T-helper 17 cell (primary cell): Measurements from ENCODE around the gene P3R3URF. TPM values are rescaled to one million over a fixed set of nuclear protein-coding genes. Genes with fewer than 3 reads are reported as not detected.

ENCODE experiments used
- ATAC-seq: fragments of 150-1000 bp; cut with Tn5 transposase; 2 replicates; pipeline ENCODE4 v1.10.0; 2021; ENCODE audit warnings: mild to moderate bottlenecking, moderate library complexity
- DNase-seq, 3 donors: peaks; one replicate each; pipeline versions ENCODE4 v3.0.0 to v3.0.0-alpha.2; 2020 to 2021
- H3K9me3 ChIP-seq: one replicate; pipeline ENCODE4 v1.7.0; 2013; ENCODE audit warnings: low read length, mild to moderate bottlenecking; ENCODE audit not compliant: control insufficient read depth, poor library complexity, severe bottlenecking
- H3K27ac Mint-ChIP-seq: one replicate; pipeline ENCODE4 v1.8.0; 2022; ENCODE audit warnings: mild to moderate bottlenecking, moderate library complexity, mixed read lengths
- H3K27me3 Mint-ChIP-seq: one replicate; pipeline ENCODE4 v1.8.0; 2022; ENCODE audit warnings: mixed read lengths
- H3K36me3 Mint-ChIP-seq: one replicate; pipeline ENCODE4 v1.8.0; 2022; ENCODE audit warnings: low read depth, mixed read lengths
- H3K4me1 Mint-ChIP-seq: one replicate; pipeline ENCODE4 v1.8.0; 2022; ENCODE audit warnings: mild to moderate bottlenecking, mixed read lengths
- H3K4me3 Mint-ChIP-seq: one replicate; pipeline ENCODE4 v1.8.0; 2022; ENCODE audit warnings: mild to moderate bottlenecking, moderate library complexity, mixed read lengths
- total RNA-seq, 4 donors: library from RNA in 2 of 4; stranded (reverse) in 2 of 4; gene quantifications; one replicate each; pipeline ENCODE4 v1.2.3 and lab custom pipeline; 2022 to 2026

P3R3URF gene
- total RNA-seq, 2 donors from 2014 or later: not detected

GRCh38 chr1:46130606-46131005 lies 45.7 kb downstream of the P3R3URF start:
- peaks cover 28% of the 10 kb centered on the region for H3K27me3 Mint-ChIP-seq
- DNase-seq (no peak), ATAC-seq (no peak)
- no peak overlapping the region for H3K4me3 Mint-ChIP-seq
- H3K9me3 ChIP-seq: no peaks in the 10 kb centered on the region
- H3K36me3 Mint-ChIP-seq: peaks cover 2% of the 10 kb centered on the region
- H3K4me1 Mint-ChIP-seq: peaks cover 21% of the 10 kb centered on the region
- no peak overlapping the region for H3K27ac Mint-ChIP-seq

DNA sequence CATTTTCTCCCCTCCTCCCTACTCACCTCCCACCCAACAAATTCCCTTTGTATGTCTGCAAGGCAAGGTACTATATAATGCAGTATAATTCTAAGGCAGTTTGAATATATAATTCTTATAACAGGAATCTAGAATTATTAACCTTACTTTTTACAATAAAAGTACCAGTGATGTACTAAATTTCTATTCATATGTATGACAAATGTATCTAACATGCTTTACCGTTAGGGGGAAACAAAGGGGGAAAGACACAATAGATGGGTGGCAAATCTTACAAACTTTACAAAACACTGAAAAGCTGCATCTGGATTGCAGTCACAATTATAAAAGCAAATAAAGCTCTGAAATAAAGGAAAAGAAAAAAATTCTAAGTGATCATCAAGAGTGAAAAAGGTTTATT lies 46.2 kb downstream of the P3R3URF start:
- H3K27me3 Mint-ChIP-seq: peaks cover 28% of the 10 kb centered on the region
- H3K36me3 Mint-ChIP-seq: peaks cover 2% of the 10 kb centered on the region
- H3K9me3 ChIP-seq: no peaks in the 10 kb centered on the region
- no peak overlapping the region for H3K4me3 Mint-ChIP-seq
- H3K4me1 Mint-ChIP-seq: peaks cover 21% of the 10 kb centered on the region
- no peak for ATAC-seq
- no peak for DNase-seq
- H3K27ac Mint-ChIP-seq: no peak overlapping the region

- H3K4me1 Mint-ChIP-seq: peaks cover 17% of the 10 kb centered on the region
- no peak overlapping the region for H3K4me3 Mint-ChIP-seq
- peak overlapping the region; percentile 46 for H3K27ac Mint-ChIP-seq
- no peaks in the 10 kb centered on the region for H3K9me3 ChIP-seq
- H3K27me3 Mint-ChIP-seq: peaks cover 34% of the 10 kb centered on the region
- ATAC-seq (no peak), DNase-seq (no peak)
- peaks cover 4% of the 10 kb centered on the region for H3K36me3 Mint-ChIP-seq
Measured at GRCh38 chr1:46128344-46128743, 47.9 kb downstream of the P3R3URF start.

Other genes starting within 250 kb of the P3R3URF start
- gene PIK3R3, start 43.9 kb downstream of the P3R3URF start, total RNA-seq: under 1 TPM; 0.32 to 0.47 TPM
- not detected for gene TSPAN1, start 1.4 kb downstream of the P3R3URF start, total RNA-seq
- gene POMGNT1, start 21.9 kb upstream of the P3R3URF start, total RNA-seq: 10 to 100 TPM; 33.8 to 39.3 TPM
- gene LURAP1, start 26.8 kb upstream of the P3R3URF start, total RNA-seq: not detected
- gene RAD54L, start 71.3 kb upstream of the P3R3URF start, total RNA-seq: under 1 TPM; 0.72 to 0.73 TPM
- gene LRRC41, start 127.1 kb upstream of the P3R3URF start, total RNA-seq: 10 to 100 TPM; 30.0 to 30.1 TPM
- 100 to 1,000 TPM in 1 of 2 donors, 10 to 100 TPM in 1; 91.0 to 123 TPM for gene UQCRH, start 127.2 kb upstream of the P3R3URF start, total RNA-seq
- 10 to 100 TPM; 30.5 to 40.0 TPM for gene NSUN4, start 164.3 kb upstream of the P3R3URF start, total RNA-seq
- 1 to 10 TPM; 6.5 to 9.4 TPM for gene FAAH, start 217.8 kb upstream of the P3R3URF start, total RNA-seq